SH-SY5Y (cell line): ENCODE measurements around the gene PIK3R1.

Experiments used
- GATA2 ChIP-seq: IDR thresholded peaks from 2 replicates; pipeline ENCODE4 v1.6.1; 2011; ENCODE audit warnings: mild to moderate bottlenecking, low read depth, low read length
- GATA3 ChIP-seq: IDR thresholded peaks from 2 replicates; pipeline ENCODE4 v1.6.1; 2011; ENCODE audit warnings: low read depth, mild to moderate bottlenecking, low read length, moderate library complexity

GRCh38 chr5:68254810-68255209 lies 39.3 kb downstream of the PIK3R1 start:
- TF ChIP-seq GATA2 (no peak), GATA3 (no peak)
